ENCODE results near the gene CERS1.

The CERS1 gene

GRCh38 chr19:18878058-18878797 is 17.7 kb downstream of the CERS1 start:
- H3K9me3 ChIP-seq (ENCODE audit: insufficient read depth, low read length), result no peaks in the 10 kb centered on the region
- H2AFZ ChIP-seq (ENCODE audit: low read depth, low read length), result no peak overlapping the region
- no peak overlapping the region for H3K27ac ChIP-seq (ENCODE audit: low read length)
- H3K36me3 ChIP-seq (replicated peaks; ENCODE audit: low read depth, low read length), result peaks cover 10% of the 10 kb centered on the region
- no peaks in the 10 kb centered on the region for H4K20me1 ChIP-seq (ENCODE audit: insufficient read depth, low read length)
- no peak for TF ChIP-seq EZH2phosphoT487 (IDR thresholded peaks at IDR 0.05; ENCODE audit: low read depth)
- TF ChIP-seq, protein P1, sequence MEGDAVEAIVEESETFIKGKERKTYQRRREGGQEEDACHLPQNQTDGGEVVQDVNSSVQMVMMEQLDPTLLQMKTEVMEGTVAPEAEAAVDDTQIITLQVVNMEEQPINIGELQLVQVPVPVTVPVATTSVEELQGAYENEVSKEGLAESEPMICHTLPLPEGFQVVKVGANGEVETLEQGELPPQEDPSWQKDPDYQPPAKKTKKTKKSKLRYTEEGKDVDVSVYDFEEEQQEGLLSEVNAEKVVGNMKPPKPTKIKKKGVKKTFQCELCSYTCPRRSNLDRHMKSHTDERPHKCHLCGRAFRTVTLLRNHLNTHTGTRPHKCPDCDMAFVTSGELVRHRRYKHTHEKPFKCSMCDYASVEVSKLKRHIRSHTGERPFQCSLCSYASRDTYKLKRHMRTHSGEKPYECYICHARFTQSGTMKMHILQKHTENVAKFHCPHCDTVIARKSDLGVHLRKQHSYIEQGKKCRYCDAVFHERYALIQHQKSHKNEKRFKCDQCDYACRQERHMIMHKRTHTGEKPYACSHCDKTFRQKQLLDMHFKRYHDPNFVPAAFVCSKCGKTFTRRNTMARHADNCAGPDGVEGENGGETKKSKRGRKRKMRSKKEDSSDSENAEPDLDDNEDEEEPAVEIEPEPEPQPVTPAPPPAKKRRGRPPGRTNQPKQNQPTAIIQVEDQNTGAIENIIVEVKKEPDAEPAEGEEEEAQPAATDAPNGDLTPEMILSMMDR (IDR thresholded peaks at IDR 0.05; ENCODE audit: low read depth, low read length), result no peak
- H3K79me2 ChIP-seq (ENCODE audit: low read length), result no peaks in the 10 kb centered on the region
- no peak overlapping the region for H3K4me3 ChIP-seq (ENCODE audit: low read length)
- no peaks in the 10 kb centered on the region for H3K27me3 ChIP-seq (ENCODE audit: low read depth, low read length)
- H3K9ac ChIP-seq (ENCODE audit: low read length), result no peak overlapping the region
- no peak overlapping the region for H3K4me2 ChIP-seq (ENCODE audit: low read length)
- no peaks in the 10 kb centered on the region for H3K4me1 ChIP-seq (ENCODE audit: low read length)

DNA sequence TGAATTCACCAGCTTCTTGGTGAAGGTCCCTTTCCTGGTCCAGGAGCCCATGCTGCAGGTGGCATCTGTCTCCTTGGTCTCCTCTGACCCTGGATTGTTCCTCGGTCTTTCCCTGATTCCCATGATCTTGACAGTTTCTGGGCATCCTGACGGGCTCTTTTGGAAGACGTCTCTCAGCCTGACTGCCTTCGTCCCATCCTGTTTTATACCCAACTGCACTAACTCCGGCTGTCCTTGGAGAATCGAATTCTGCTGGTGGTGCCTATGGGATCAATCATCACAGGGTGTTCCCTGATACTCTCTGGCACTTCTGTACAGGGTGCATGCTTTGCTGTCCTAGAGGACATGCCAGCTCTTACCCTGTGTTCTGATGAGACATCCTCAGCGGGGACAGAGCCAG is 19.1 kb downstream of the CERS1 start:
- no peaks in the 10 kb centered on the region for H3K9me3 ChIP-seq (ENCODE audit: insufficient read depth, low read length)
- H3K4me2 ChIP-seq (ENCODE audit: low read length), result no peak overlapping the region
- no peaks in the 10 kb centered on the region for H3K4me1 ChIP-seq (ENCODE audit: low read length)
- H3K27ac ChIP-seq (ENCODE audit: low read length), result no peak overlapping the region
- H3K36me3 ChIP-seq (replicated peaks; ENCODE audit: low read depth, low read length), result peaks cover 10% of the 10 kb centered on the region
- H3K4me3 ChIP-seq (ENCODE audit: low read length), result no peak overlapping the region
- H2AFZ ChIP-seq (ENCODE audit: low read depth, low read length), result no peak overlapping the region
- no peak overlapping the region for H3K9ac ChIP-seq (ENCODE audit: low read length)
- no peaks in the 10 kb centered on the region for H3K27me3 ChIP-seq (ENCODE audit: low read depth, low read length)
- no peaks in the 10 kb centered on the region for H4K20me1 ChIP-seq (ENCODE audit: insufficient read depth, low read length)
- no peaks in the 10 kb centered on the region for H3K79me2 ChIP-seq (ENCODE audit: low read length)
- TF ChIP-seq, protein P1 (IDR thresholded peaks at IDR 0.05; ENCODE audit: low read depth, low read length), result no peak
- no peak for TF ChIP-seq EZH2phosphoT487 (IDR thresholded peaks at IDR 0.05; ENCODE audit: low read depth)

GRCh38 chr19:18875726-18876125 is 20.2 kb downstream of the CERS1 start:
- Histone ChIP-seq H2AFZ (ENCODE audit: low read depth, low read length) (no peak overlapping the region), H3K4me1 (ENCODE audit: low read length) (no peaks in the 10 kb centered on the region)

DNA sequence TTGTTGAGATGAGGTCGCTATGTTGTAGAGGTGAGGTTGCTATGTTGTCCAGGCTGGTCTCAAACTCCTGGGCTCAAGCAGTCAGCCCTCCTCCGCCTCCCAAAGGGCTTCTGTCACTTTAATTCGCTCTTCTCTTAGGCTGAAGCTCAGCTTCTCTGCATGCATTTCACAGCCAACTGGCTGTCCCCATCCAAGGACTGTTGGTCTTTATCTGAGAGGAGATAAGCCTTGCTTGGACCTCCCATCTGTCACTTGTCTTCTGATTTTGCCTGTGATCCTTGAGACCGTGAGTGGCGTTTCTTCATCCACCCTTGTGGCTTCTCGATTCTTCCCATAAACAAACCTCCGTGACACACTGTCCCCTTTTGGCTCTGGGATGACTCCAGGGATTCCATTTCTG is 24.4 kb downstream of the CERS1 start:
- Histone ChIP-seq H2AFZ (ENCODE audit: low read depth, low read length) (no peak overlapping the region), H3K4me1 (ENCODE audit: low read length) (no peaks in the 10 kb centered on the region), H3K4me2 (ENCODE audit: low read length) (no peak overlapping the region), H3K27ac (ENCODE audit: low read length) (no peak overlapping the region), H3K27me3 (ENCODE audit: low read depth, low read length) (no peaks in the 10 kb centered on the region), H3K4me3 (ENCODE audit: low read length) (no peak overlapping the region), H3K79me2 (ENCODE audit: low read length) (no peaks in the 10 kb centered on the region), H3K9ac (ENCODE audit: low read length) (no peak overlapping the region), H4K20me1 (ENCODE audit: insufficient read depth, low read length) (no peaks in the 10 kb centered on the region; the same call in 1 of the 2 replicates), H3K36me3 (replicated peaks; ENCODE audit: low read depth, low read length) (peaks cover 24% of the 10 kb centered on the region), H3K9me3 (ENCODE audit: insufficient read depth, low read length) (no peaks in the 10 kb centered on the region)
- TF ChIP-seq, protein P1 (IDR thresholded peaks at IDR 0.05; ENCODE audit: low read depth, low read length), result no peak
- TF ChIP-seq EZH2phosphoT487 (IDR thresholded peaks at IDR 0.05; ENCODE audit: low read depth), result no peak

More at GRCh38 chr19:18875726-18876125, 20.2 kb downstream of the CERS1 start:
- Histone ChIP-seq H3K4me2 (ENCODE audit: low read length) (no peak overlapping the region), H3K4me3 (ENCODE audit: low read length) (no peak overlapping the region), H3K9ac (ENCODE audit: low read length) (no peak overlapping the region), H3K79me2 (ENCODE audit: low read length) (no peaks in the 10 kb centered on the region), H3K27me3 (ENCODE audit: low read depth, low read length) (no peaks in the 10 kb centered on the region), H3K27ac (ENCODE audit: low read length) (no peak overlapping the region), H3K9me3 (ENCODE audit: insufficient read depth, low read length) (no peaks in the 10 kb centered on the region), H4K20me1 (ENCODE audit: insufficient read depth, low read length) (no peaks in the 10 kb centered on the region), H3K36me3 (replicated peaks; ENCODE audit: low read depth, low read length) (peaks cover 10% of the 10 kb centered on the region)
- TF ChIP-seq, protein P1 (IDR thresholded peaks at IDR 0.05; ENCODE audit: low read depth, low read length), result no peak
- no peak for TF ChIP-seq EZH2phosphoT487 (IDR thresholded peaks at IDR 0.05; ENCODE audit: low read depth)
